ENCODE measurements around the gene ATP10B.

DNA sequence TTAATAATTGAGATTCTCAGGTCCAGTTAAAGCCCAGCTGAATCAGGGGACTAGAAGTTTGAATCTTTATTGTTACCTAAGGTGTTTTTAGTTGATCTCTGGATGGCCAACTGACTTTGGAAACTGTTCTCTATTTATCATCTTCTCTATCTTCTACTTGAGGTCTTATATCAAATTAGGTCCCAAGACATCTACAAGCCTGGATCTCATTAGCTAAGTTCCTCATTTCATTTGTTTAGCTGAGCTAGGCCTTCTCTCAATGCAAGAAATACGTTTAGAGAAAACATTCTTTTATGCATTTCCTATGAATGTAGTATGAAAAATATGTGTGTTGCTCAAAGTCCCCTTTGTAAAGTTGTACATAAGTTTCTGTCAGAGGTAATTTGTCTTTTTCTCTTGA, 233.7 kb downstream of the ATP10B start:
- TF ChIP-seq POLR2AphosphoS5 (IDR thresholded peaks at IDR 0.05; ENCODE audit: low read depth, low read length) = no peak
- TF ChIP-seq, protein P1, sequence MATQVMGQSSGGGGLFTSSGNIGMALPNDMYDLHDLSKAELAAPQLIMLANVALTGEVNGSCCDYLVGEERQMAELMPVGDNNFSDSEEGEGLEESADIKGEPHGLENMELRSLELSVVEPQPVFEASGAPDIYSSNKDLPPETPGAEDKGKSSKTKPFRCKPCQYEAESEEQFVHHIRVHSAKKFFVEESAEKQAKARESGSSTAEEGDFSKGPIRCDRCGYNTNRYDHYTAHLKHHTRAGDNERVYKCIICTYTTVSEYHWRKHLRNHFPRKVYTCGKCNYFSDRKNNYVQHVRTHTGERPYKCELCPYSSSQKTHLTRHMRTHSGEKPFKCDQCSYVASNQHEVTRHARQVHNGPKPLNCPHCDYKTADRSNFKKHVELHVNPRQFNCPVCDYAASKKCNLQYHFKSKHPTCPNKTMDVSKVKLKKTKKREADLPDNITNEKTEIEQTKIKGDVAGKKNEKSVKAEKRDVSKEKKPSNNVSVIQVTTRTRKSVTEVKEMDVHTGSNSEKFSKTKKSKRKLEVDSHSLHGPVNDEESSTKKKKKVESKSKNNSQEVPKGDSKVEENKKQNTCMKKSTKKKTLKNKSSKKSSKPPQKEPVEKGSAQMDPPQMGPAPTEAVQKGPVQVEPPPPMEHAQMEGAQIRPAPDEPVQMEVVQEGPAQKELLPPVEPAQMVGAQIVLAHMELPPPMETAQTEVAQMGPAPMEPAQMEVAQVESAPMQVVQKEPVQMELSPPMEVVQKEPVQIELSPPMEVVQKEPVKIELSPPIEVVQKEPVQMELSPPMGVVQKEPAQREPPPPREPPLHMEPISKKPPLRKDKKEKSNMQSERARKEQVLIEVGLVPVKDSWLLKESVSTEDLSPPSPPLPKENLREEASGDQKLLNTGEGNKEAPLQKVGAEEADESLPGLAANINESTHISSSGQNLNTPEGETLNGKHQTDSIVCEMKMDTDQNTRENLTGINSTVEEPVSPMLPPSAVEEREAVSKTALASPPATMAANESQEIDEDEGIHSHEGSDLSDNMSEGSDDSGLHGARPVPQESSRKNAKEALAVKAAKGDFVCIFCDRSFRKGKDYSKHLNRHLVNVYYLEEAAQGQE (IDR thresholded peaks at IDR 0.05; ENCODE audit: insufficient read depth in 1 of 2, low read depth in 2 of 2, low read length in 2 of 2) = no peak
- TF ChIP-seq TAF1 (IDR thresholded peaks at IDR 0.05; ENCODE audit: borderline replicate concordance, insufficient read depth, low read length) = no peak
- no peak for TF ChIP-seq SIN3A (IDR thresholded peaks at IDR 0.05; ENCODE audit: borderline replicate concordance, insufficient read depth, low read length)

Measured in PFSK-1 (cell line).